Brain microvascular endothelial cell (primary cell): ENCODE data around the gene LAMA5.

Source experiments
- DNase-seq: peaks from one replicate; pipeline ENCODE4 v3.0.0-alpha.2; 2020
- H3K27ac ChIP-seq: fragments of 250-450 bp; sonication (Bioruptor Pico); 2 replicates; pipeline ENCODE4 v1.5.1; 2020; ENCODE audit warnings: mild to moderate bottlenecking, moderate library complexity
- H3K27me3 ChIP-seq: fragments of 250-450 bp; sonication (Bioruptor Pico); replicated peaks from 2 replicates; pipeline ENCODE4 v1.5.1; 2020; ENCODE audit warnings: mild to moderate bottlenecking
- H3K36me3 ChIP-seq: fragments of 250-450 bp; sonication (Bioruptor Pico); replicated peaks from 2 replicates; pipeline ENCODE4 v1.5.1; 2020; ENCODE audit warnings: mild to moderate bottlenecking
- H3K4me3 ChIP-seq: 2 replicates; pipeline ENCODE4 v1.5.1; 2011; ENCODE audit warnings: low read depth, mild to moderate bottlenecking, control low read depth, low read length, moderate library complexity
- CTCF ChIP-seq: IDR thresholded peaks from 2 replicates; pipeline ENCODE4 v1.5.1; 2011; ENCODE audit warnings: low read depth, mild to moderate bottlenecking, moderate library complexity, low read length, control low read depth, inconsistent platforms; ENCODE audit errors: missing control alignments
- in situ Hi-C: cut with HindIII; loops from 2 replicates; pipeline ENCODE4 v1.10.0; 2017; ENCODE audit warnings: low sequenced_read_pairs, low pct_ligation_motif_present

Gene LAMA5

GRCh38 chr20:62309947-62310756, 57.0 kb downstream of the LAMA5 start:
- H3K27ac ChIP-seq, result no peak overlapping the region
- peaks cover 91% of the 10 kb centered on the region for H3K36me3 ChIP-seq
- in situ Hi-C loops, result no loop called here
- TF ChIP-seq CTCF, result no peak
- no peak for DNase-seq
- H3K4me3 ChIP-seq, result no peak overlapping the region
- H3K27me3 ChIP-seq, result no peaks in the 10 kb centered on the region

GRCh38 chr20:62309198-62309944, 57.7 kb downstream of the LAMA5 start:
- H3K27ac ChIP-seq, result no peak overlapping the region
- no peak for DNase-seq
- in situ Hi-C loops, result no loop called here
- no peak for TF ChIP-seq CTCF
- H3K4me3 ChIP-seq, result no peak overlapping the region
- no peaks in the 10 kb centered on the region for H3K27me3 ChIP-seq
- H3K36me3 ChIP-seq, result peaks cover 92% of the 10 kb centered on the region

GRCh38 chr20:62308102-62308822, 58.9 kb downstream of the LAMA5 start:
- H3K4me3 ChIP-seq, result no peak overlapping the region
- H3K36me3 ChIP-seq, result peaks cover 91% of the 10 kb centered on the region
- no peak for TF ChIP-seq CTCF
- H3K27me3 ChIP-seq, result no peaks in the 10 kb centered on the region
- no peak for DNase-seq
- in situ Hi-C loops, result no loop called here
- no peak overlapping the region for H3K27ac ChIP-seq

- no peak overlapping the region for H3K4me3 ChIP-seq
- peaks cover 83% of the 10 kb centered on the region for H3K36me3 ChIP-seq
- no peak for DNase-seq
- H3K27me3 ChIP-seq, result no peaks in the 10 kb centered on the region
- no peak for TF ChIP-seq CTCF
- in situ Hi-C loops, result no loop called here
- H3K27ac ChIP-seq, result no peak overlapping the region
Observed at GRCh38 chr20:62307226-62308101, 59.6 kb downstream of the LAMA5 start.

GRCh38 chr20:62306414-62307187, 60.5 kb downstream of the LAMA5 start:
- TF ChIP-seq CTCF, result no peak
- H3K36me3 ChIP-seq, result peaks cover 74% of the 10 kb centered on the region
- no peak overlapping the region for H3K27ac ChIP-seq
- no peak overlapping the region for H3K4me3 ChIP-seq
- in situ Hi-C loops, result no loop called here
- no peak for DNase-seq
- H3K27me3 ChIP-seq, result no peaks in the 10 kb centered on the region
